Pancreas (tissue), 10 donors: ENCODE results near the gene ZNF829. TPM values are rescaled to one million over a fixed set of nuclear protein-coding genes. Genes with fewer than 3 reads are reported as not detected.
A peak's percentile ranks its signal among the peaks of the same experiment; 100 is the strongest.

Experiments
- ATAC-seq, 4 donors: fragments of 200-7000 bp; cut with Tn5 transposase; one replicate each; pipeline versions ENCODE4 v1.8.0 to v1.9.1; 2020; ENCODE audit warnings: mild to moderate bottlenecking in 4 of 4, moderate library complexity in 4 of 4
- DNase-seq, 6 donors: peaks; one replicate each; pipeline ENCODE4 v3.0.0-alpha.2; 2020
- FAIRE-seq: peaks from 2 replicates; lab custom pipeline; 2012; peaks lifted over from hg19 to GRCh38; lab: Jason Lieb, UNC
- H3K27ac ChIP-seq, 4 donors: fragments of 200-600 bp; sonication (generic); 1 replicate in 3 of 4; 2 replicates in 1 of 4; pipeline versions ENCODE4 v1.5.0 to v1.8.0; 2020
- H3K27me3 ChIP-seq, 4 donors: fragments of 200-600 bp; one replicate each; pipeline ENCODE4 v1.8.0; 2021
- H3K36me3 ChIP-seq, 3 donors: fragments of 200-600 bp; sonication (generic) in 1 of 3; one replicate each; pipeline versions ENCODE4 v1.5.0 to v1.8.0; 2020 to 2021
- H3K4me1 ChIP-seq, 3 donors: fragments of 200-600 bp; one replicate each; pipeline ENCODE4 v1.8.0; 2021
- H3K4me3 ChIP-seq, 4 donors: fragments of 200-600 bp; sonication (generic) in 2 of 4; one replicate each; pipeline versions ENCODE4 v1.5.0 to v1.8.0; 2020 to 2021
- H3K9me3 ChIP-seq, 4 donors: fragments of 200-600 bp; one replicate each; pipeline ENCODE4 v1.8.0; 2021
- CTCF ChIP-seq, 4 donors: fragments of 200-600 bp; sonication (generic) in 3 of 4; IDR thresholded peaks; one replicate each; pipeline versions ENCODE4 v1.5.0 to v1.8.0; 2021; ENCODE audit warnings: antibody characterized with exemption in 4 of 4
- WGBS, 2 donors: extraction: QIAGEN DNeasy Blood & Tissue Kit; methylation state at CpG; one replicate each; pipeline ENCODE4 v1.1.7; 2013; 5-methylcytosine and 5-hydroxymethylcytosine counted together
- intact Hi-C, 3 donors: fragments of 100-400 bp; cut with DNase I; formaldehyde crosslinking; loops; one replicate each; pipeline versions ENCODE4 v1.11.1 to v1.14.2; 2022
- polyA plus RNA-seq, 2 donors: library from polyadenylated mRNA; stranded (reverse); fragments of 200-250 nt; gene quantifications; one replicate each; pipeline ENCODE4 v1.2.3, GENCODE V29; 2013
- total RNA-seq, 6 donors: library from RNA; stranded (reverse); fragmentation: NEBNext Ultra II Directional in 4 of 6; extraction: Animal tissue kit (Norgen Biotek cat#: 25700) in 4 of 6; gene quantifications; one replicate each; pipeline versions ENCODE4 v1.2.1 to v1.2.4, GENCODE V29; 2021 to 2023
- donor health status: healthy with polysubstance abuse.
- donor health status: DM: no; HTN: no; CAD: no; lungs with moderate emphysema.
- donor health status: DM: no; HTN: no; CAD: no.
- donor health status: control.
- donor health status: control.
- donor health status: Bipolar disorder and iron deficiency.
- donor health status: DM: yes; HTN: yes; CAD: no.
- donor health status: DM: no; HTN: no; CAD: no.
- donor health status: DM: no; HTN: no; CAD: no.
- donor health status: DM: yes; HTN: yes; CAD: no.

ZNF829 gene
- total and polyA plus RNA-seq, 8 donors = 0.53 to 1.8 (median 1.0) TPM

- H3K9me3 ChIP-seq = peaks cover 0 to 3% (median 0%) of the 10 kb centered on the region in 4 donors
- TF ChIP-seq CTCF (IDR thresholded peaks at IDR 0.05) = no peak
- no peak for ATAC-seq
- H3K27ac ChIP-seq = no peak overlapping the region
- DNase-seq = no peak
- no peak for FAIRE-seq
- peaks cover 0 to 36% (median 30%) of the 10 kb centered on the region in 3 donors for H3K36me3 ChIP-seq
- H3K4me1 ChIP-seq = no peaks in the 10 kb centered on the region
- intact Hi-C loops = no loop called here
- no peak overlapping the region for H3K4me3 ChIP-seq
- no peaks in the 10 kb centered on the region for H3K27me3 ChIP-seq
Measured at GRCh38 chr19:36939153-36939552, 23.1 kb upstream of the ZNF829 start.

GRCh38 chr19:36931684-36932083 is 15.6 kb upstream of the ZNF829 start:
- peaks cover 0 to 6% (median 6%) of the 10 kb centered on the region in 3 donors for H3K36me3 ChIP-seq
- intact Hi-C loops = no loop called here

GRCh38 chr19:36918090-36918489 is 2.0 kb upstream of the ZNF829 start:
- no peak for TF ChIP-seq CTCF (IDR thresholded peaks at IDR 0.05)
- 94 to 95% methylated on average over 9 of the region's 9 CpGs for WGBS, 2 donors
- intact Hi-C loops = no loop called here
- no peak for DNase-seq
- FAIRE-seq = no peak
- Histone ChIP-seq H3K36me3 (peaks cover 0 to 8% (median 0%) of the 10 kb centered on the region in 3 donors), H3K4me3 (no peak overlapping the region), H3K9me3 (no peaks in the 10 kb centered on the region), H3K4me1 (peaks cover 0 to 5% (median 0%) of the 10 kb centered on the region in 3 donors), H3K27me3 (no peaks in the 10 kb centered on the region), H3K27ac (no peak overlapping the region)
- ATAC-seq = no peak

More at GRCh38 chr19:36931684-36932083, 15.6 kb upstream of the ZNF829 start:
- Histone ChIP-seq H3K9me3 (no peaks in the 10 kb centered on the region), H3K4me3 (no peak overlapping the region), H3K27me3 (no peaks in the 10 kb centered on the region), H3K4me1 (no peaks in the 10 kb centered on the region), H3K27ac (no peak overlapping the region)
- DNase-seq = no peak
- TF ChIP-seq CTCF (IDR thresholded peaks at IDR 0.05) = no peak
- FAIRE-seq = no peak
- WGBS, 2 donors = 97% methylated on average over 2 of the region's 2 CpGs
- no peak for ATAC-seq

GRCh38 chr19:36916991-36917390 is 900 bp upstream of the ZNF829 start:
- no peaks in the 10 kb centered on the region for H3K27me3 ChIP-seq
- peak overlapping the region; percentile 42 to 85 (median 73) for H3K4me3 ChIP-seq
- intact Hi-C loops = no loop called here
- DNase-seq (no peak), ATAC-seq (no peak), FAIRE-seq (no peak)
- no peaks in the 10 kb centered on the region for H3K9me3 ChIP-seq
- TF ChIP-seq CTCF (IDR thresholded peaks at IDR 0.05) = no peak
- WGBS, 2 donors = 26 to 27% methylated on average over 7 of the region's 7 CpGs
- peaks cover 0 to 5% (median 0%) of the 10 kb centered on the region in 3 donors for H3K4me1 ChIP-seq
- H3K27ac ChIP-seq = no peak overlapping the region
- peaks cover 0 to 8% (median 0%) of the 10 kb centered on the region in 3 donors for H3K36me3 ChIP-seq

GRCh38 chr19:36898422-36898821 is 17.7 kb downstream of the ZNF829 start:
- intact Hi-C loops = no loop called here
- Histone ChIP-seq H3K4me3 (no peak overlapping the region), H3K4me1 (no peaks in the 10 kb centered on the region), H3K36me3 (peaks cover 0 to 20% (median 8%) of the 10 kb centered on the region in 3 donors), H3K27me3 (no peaks in the 10 kb centered on the region), H3K9me3 (peaks cover 0 to 9% (median 3%) of the 10 kb centered on the region in 4 donors), H3K27ac (no peak overlapping the region)
- WGBS, 2 donors = 95 to 97% methylated on average over 4 of the region's 4 CpGs
- no peak for TF ChIP-seq CTCF (IDR thresholded peaks at IDR 0.05)
- ATAC-seq (no peak), DNase-seq (no peak), FAIRE-seq (no peak)
